ENCODE data around the gene TRIM66.

Gene TRIM66

GRCh38 chr11:8638300-8638699 lies 44.2 kb downstream of the TRIM66 start:
- no peak overlapping the region for H3K4me3 ChIP-seq (ENCODE audit: low read depth, low read length)
- DNase-seq (ENCODE audit: low read depth): peak; percentile 38
- TF ChIP-seq MYC (IDR thresholded peaks at IDR 0.05; ENCODE audit: low read depth, low read length) (no peak), POLR2A (IDR thresholded peaks at IDR 0.05; ENCODE audit: extremely low read depth, insufficient read length) (no peak), MAX (IDR thresholded peaks at IDR 0.05; ENCODE audit: low read depth, low read length) (no peak)
- TF ChIP-seq, protein P1, sequence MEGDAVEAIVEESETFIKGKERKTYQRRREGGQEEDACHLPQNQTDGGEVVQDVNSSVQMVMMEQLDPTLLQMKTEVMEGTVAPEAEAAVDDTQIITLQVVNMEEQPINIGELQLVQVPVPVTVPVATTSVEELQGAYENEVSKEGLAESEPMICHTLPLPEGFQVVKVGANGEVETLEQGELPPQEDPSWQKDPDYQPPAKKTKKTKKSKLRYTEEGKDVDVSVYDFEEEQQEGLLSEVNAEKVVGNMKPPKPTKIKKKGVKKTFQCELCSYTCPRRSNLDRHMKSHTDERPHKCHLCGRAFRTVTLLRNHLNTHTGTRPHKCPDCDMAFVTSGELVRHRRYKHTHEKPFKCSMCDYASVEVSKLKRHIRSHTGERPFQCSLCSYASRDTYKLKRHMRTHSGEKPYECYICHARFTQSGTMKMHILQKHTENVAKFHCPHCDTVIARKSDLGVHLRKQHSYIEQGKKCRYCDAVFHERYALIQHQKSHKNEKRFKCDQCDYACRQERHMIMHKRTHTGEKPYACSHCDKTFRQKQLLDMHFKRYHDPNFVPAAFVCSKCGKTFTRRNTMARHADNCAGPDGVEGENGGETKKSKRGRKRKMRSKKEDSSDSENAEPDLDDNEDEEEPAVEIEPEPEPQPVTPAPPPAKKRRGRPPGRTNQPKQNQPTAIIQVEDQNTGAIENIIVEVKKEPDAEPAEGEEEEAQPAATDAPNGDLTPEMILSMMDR (IDR thresholded peaks at IDR 0.05; ENCODE audit: low read depth, low read length): no peak

DNA sequence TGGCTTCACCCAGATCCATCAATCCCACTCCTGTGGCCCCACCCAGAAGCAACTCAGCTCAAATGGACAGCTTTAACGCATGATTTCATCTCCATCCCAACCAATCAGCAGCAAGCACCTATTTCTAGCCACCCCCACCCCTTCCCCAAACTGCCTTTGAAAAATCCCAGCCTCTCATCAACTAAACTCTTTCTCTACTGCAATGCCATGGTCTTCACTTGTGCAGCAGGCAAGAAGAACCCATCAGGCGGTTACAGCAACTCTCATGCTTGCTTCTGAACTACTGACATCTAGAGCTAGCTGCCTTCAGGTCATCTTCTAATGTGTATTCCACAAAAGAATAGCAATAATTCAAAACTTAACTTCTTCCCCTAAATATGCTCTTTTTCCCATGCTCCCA lies 46.3 kb downstream of the TRIM66 start:
- no peak for DNase-seq (ENCODE audit: low read depth)
- no peak overlapping the region for H3K4me3 ChIP-seq (ENCODE audit: low read depth, low read length)
- TF ChIP-seq POLR2A (IDR thresholded peaks at IDR 0.05; ENCODE audit: extremely low read depth, insufficient read length) (no peak), MAX (IDR thresholded peaks at IDR 0.05; ENCODE audit: low read depth, low read length) (no peak), MYC (IDR thresholded peaks at IDR 0.05; ENCODE audit: low read depth, low read length) (no peak)
- TF ChIP-seq, protein P1 (IDR thresholded peaks at IDR 0.05; ENCODE audit: low read depth, low read length): no peak

- TF ChIP-seq POLR2A (IDR thresholded peaks at IDR 0.05; ENCODE audit: extremely low read depth, insufficient read length): no peak
- TF ChIP-seq, protein P1 (IDR thresholded peaks at IDR 0.05; ENCODE audit: low read depth, low read length): no peak
Observed at GRCh38 chr11:8634498-8634897, 48.0 kb downstream of the TRIM66 start.

GRCh38 chr11:8631395-8632118 lies 50.9 kb downstream of the TRIM66 start:
- no peak for TF ChIP-seq MYC (IDR thresholded peaks at IDR 0.05; ENCODE audit: low read depth, low read length)
- no peak for TF ChIP-seq MAX (IDR thresholded peaks at IDR 0.05; ENCODE audit: low read depth, low read length)
- TF ChIP-seq, protein P1 (IDR thresholded peaks at IDR 0.05; ENCODE audit: low read depth, low read length): no peak
- TF ChIP-seq POLR2A (IDR thresholded peaks at IDR 0.05; ENCODE audit: extremely low read depth, insufficient read length): no peak
- H3K4me3 ChIP-seq (ENCODE audit: low read depth, low read length): no peak overlapping the region
- no peak for DNase-seq (ENCODE audit: low read depth)

More at GRCh38 chr11:8634498-8634897, 48.0 kb downstream of the TRIM66 start:
- H3K4me3 ChIP-seq (ENCODE audit: low read depth, low read length): no peak overlapping the region
- DNase-seq (ENCODE audit: low read depth): no peak

DNA sequence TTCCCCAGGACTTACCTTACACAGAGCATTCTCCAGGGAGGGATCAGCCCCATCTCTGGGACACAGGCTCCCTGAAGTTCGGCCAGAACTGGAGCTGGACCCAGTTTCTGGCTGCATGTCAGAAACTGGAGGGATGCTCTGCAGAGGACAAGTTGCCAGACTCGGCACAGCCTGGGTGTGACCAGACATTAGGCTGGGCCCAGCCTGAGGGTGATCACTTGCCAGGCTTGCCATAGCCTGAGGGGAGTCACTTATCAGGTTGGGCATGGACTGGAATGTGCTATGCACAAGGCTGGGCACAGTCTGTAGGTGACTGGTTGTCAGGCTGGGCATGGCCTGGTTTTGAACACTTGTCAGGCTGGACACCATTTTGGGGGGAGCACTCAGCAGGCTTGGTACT lies 57.8 kb downstream of the TRIM66 start:
- TF ChIP-seq POLR2A (IDR thresholded peaks at IDR 0.05; ENCODE audit: extremely low read depth, insufficient read length): no peak
- H3K4me3 ChIP-seq (ENCODE audit: low read depth, low read length): no peak overlapping the region
- DNase-seq (ENCODE audit: low read depth): no peak

DNA sequence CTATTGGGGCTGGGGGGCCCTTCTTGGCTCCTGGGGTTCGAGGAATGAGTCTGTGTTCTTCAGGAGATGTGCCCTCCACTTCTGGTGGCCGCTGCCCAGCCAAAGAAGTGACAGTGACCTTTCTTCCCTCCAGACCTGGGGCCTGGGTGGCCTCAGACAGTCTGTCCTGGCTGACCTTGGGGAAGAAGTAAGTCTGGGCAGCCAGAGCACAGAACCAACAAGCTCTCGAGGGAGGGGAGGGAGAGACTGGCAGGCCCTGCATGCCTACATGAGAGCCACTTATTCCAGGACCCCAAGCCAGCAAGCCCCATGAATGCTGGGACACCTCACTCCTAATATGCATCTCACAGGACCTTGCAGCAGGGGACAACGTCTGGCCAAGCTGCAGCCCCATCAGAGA lies 61.3 kb downstream of the TRIM66 start:
- DNase-seq (ENCODE audit: low read depth): no peak
- H3K4me3 ChIP-seq (ENCODE audit: low read depth, low read length): no peak overlapping the region
- TF ChIP-seq MAX (IDR thresholded peaks at IDR 0.05; ENCODE audit: low read depth, low read length) (no peak), MYC (IDR thresholded peaks at IDR 0.05; ENCODE audit: low read depth, low read length) (no peak)

GRCh38 chr11:8617063-8617462 lies 65.4 kb downstream of the TRIM66 start:
- TF ChIP-seq MYC (IDR thresholded peaks at IDR 0.05; ENCODE audit: low read depth, low read length) (no peak), POLR2A (IDR thresholded peaks at IDR 0.05; ENCODE audit: extremely low read depth, insufficient read length) (no peak), MAX (IDR thresholded peaks at IDR 0.05; ENCODE audit: low read depth, low read length) (no peak)
- TF ChIP-seq, protein P1 (IDR thresholded peaks at IDR 0.05; ENCODE audit: low read depth, low read length): no peak
- no peak overlapping the region for H3K4me3 ChIP-seq (ENCODE audit: low read depth, low read length)
- no peak for DNase-seq (ENCODE audit: low read depth)

Measured in NB4 (cell line).